GM12892 (cell line): ENCODE results near the gene SIAE.
"Not testable (repeated sequence)": the region's sequence is repeated elsewhere in the genome, so short reads cannot be mapped to it uniquely, and the experiment has no call there.

Experiments
- DNase-seq: peaks from one replicate; pipeline ENCODE4 v3.0.0; 2011; ENCODE audit not compliant: insufficient read length
- FAIRE-seq: peaks from 2 replicates; lab custom pipeline; 2011; peaks lifted over from hg19 to GRCh38; lab: Jason Lieb, UNC
- POLR2A ChIP-seq: IDR thresholded peaks from 2 replicates; pipeline ENCODE4 v1.6.1; 2011; ENCODE audit warnings: low read depth, low read length, control low read depth
- POLR2AphosphoS5 ChIP-seq: IDR thresholded peaks from 2 replicates; pipeline ENCODE4 v1.6.1; 2011; ENCODE audit warnings: low read depth, low read length, control low read depth
- TAF1 ChIP-seq: IDR thresholded peaks from 2 replicates; pipeline ENCODE4 v1.6.1; 2011; ENCODE audit warnings: low read depth, mild to moderate bottlenecking, control low read depth, low read length, borderline replicate concordance

SIAE gene

DNA sequence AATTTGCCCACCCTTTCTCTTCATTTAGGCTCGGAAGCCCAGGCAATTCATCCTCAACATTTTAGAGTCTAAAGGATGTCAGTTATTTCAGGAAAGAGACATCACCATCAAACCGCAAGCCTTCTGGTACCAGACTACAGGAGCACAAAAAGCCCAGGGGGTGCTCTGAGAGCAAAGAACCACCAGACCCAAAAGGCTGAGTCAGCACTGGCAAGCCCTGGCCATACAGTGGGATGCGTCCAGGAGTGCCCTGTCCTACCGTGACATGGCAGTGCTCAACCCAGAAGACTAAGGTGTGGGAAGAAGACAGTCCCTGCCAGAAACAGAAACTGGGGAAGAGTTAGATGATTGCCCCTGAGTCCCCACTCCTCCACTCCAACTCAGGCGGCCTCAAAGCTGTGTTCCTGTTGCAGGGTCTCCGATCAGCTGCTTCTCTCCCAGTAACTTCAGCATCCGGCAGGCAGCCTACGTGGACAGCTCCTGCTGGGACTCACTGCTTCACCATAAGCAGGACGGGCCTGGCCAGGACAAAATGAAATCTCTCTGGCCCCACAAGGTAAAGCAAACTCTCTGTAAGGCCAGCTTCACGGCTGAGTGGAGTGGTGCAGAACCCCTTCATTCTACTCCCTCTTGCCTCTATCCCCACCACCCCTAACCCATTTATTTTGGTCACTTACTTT lies 60.8 kb downstream of the SIAE start:
- DNase-seq (no peak), FAIRE-seq (no peak)
- no peak for TF ChIP-seq POLR2A
- TF ChIP-seq POLR2AphosphoS5: no peak
- no peak for TF ChIP-seq TAF1

DNA sequence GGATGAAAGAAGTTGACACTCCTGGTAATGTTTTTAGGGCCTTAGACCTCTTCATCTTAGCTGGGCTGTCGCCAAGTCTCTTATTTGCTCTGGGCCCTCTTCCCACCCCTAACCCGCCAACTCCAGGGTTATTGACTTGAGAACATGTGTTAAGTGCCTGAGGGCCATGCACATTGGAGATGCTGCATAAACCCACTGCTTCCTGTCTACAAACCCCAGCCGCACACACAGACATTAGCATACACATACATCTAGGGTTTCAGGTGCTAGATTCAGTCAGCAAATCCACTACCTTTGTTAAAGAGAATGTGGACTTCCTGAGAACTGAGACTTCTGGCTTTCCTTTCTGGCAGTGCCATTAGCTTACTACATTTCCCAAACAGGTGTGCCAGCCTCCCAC lies 61.5 kb downstream of the SIAE start:
- TF ChIP-seq POLR2AphosphoS5 (no peak), TAF1 (no peak), POLR2A (no peak)
- FAIRE-seq: no peak
- DNase-seq: no peak

DNA sequence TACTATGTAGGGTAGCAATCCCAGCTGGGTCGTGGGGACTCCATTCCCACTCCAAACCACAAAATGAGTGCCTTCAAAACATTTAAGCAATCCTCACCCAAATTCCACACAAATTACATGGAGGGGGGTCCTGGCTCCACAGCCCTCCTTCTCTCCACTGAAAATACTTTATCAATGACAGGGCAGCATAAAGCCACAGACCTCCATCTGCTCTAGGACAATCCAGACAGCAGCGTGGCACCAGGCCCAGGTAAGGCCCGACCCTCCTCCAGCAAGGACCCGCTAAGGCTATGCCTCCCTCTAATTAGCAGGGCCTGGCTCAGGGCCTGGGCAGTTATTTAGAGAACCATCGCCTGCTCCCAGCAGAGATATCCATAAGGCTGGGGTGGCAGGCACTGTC lies 62.5 kb downstream of the SIAE start, which contains the start of gene PANX3:
Gene PANX3, plus strand, starts transcription at position 365 of the 400 bp plus-strand sequence. CDS start 129 bp downstream, outside the sequence.
- TF ChIP-seq POLR2A (no peak), POLR2AphosphoS5 (no peak), TAF1 (no peak)
- no peak for FAIRE-seq
- DNase-seq: no peak

DNA sequence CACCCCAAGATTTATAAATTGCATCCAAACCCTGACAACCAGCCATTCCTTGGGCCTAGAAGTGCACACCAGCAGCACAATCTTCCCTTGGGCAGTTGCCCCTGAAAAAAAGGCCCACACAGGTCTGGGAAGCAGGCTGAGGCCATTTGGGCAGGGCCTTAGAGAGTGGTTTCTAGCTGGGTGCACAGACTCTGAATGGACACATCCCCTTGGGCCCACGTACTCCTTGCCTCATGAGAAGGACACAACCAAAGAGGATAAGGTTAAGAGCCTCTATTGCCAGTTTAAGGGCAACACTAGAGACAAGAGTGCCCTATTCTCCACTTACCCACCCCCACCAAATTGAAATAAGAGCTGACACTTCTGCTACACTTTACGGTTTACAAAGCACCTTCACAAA lies 63.2 kb downstream of the SIAE start:
- TF ChIP-seq POLR2A (no peak), POLR2AphosphoS5 (no peak), TAF1 (no peak)
- FAIRE-seq (no peak), DNase-seq (no peak)

DNA sequence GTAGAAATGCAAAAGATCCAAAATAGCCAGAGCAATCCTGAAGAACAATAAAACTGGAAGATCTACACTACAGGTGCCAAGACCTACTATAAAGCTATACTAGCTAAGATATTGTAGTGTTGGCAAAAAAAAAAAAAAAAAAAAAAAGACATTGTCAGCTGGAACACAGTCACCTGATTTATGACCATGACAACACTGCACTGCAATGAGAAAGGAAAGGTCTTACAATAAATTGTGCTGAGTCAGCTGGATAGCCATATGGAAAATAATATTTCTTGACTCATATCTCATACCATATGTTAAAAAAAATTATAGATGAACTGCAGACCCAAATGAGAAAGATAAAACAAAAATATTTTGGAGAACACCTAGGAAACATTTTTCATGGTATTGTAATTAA lies 65.4 kb downstream of the SIAE start:
- DNase-seq (no peak), FAIRE-seq (no peak)
- TF ChIP-seq POLR2A (no peak), TAF1 (no peak), POLR2AphosphoS5 (no peak)

DNA sequence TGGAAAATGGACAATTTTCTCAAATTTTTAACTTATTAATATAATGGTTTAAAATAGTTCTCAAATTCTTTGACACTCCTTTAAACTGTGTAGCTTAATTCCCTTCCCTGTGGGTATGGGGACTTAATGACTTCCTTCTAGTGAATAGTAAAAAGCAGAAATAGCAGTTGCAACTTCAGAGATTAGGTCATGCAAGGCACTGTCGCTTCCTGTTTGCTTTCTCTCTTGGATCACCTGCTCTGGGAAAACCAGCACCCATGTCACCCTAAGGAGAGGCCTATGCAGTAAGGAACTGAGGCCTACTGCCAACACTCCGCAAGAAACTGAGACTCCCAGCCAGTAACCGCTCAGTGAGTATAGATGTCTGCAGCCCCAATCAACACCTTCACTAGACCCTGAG lies 67.8 kb downstream of the SIAE start:
- DNase-seq: no peak
- FAIRE-seq: no peak
- no peak for TF ChIP-seq TAF1
- TF ChIP-seq POLR2AphosphoS5: no peak
- TF ChIP-seq POLR2A: no peak

DNA sequence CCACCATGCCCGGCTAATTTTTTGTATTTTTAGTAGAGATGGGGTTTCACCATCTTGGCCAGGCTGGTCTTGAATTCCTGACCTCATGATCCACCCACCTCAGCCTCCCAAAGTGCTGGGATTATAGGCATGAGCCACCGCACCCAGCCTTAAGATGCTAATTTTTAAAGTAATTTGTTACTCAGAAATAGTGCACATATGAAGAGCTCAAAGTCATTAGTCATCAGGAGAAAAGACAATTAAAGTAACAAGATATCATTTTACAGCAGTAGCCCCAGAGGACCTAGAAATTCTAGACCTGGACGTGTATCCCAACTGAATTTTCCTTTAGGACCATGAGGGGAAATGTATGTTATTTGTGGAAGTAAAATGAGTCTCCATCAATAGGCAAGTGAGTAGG lies 70.8 kb downstream of the SIAE start:
- FAIRE-seq, DNase-seq: not testable (repeated sequence)

DNA sequence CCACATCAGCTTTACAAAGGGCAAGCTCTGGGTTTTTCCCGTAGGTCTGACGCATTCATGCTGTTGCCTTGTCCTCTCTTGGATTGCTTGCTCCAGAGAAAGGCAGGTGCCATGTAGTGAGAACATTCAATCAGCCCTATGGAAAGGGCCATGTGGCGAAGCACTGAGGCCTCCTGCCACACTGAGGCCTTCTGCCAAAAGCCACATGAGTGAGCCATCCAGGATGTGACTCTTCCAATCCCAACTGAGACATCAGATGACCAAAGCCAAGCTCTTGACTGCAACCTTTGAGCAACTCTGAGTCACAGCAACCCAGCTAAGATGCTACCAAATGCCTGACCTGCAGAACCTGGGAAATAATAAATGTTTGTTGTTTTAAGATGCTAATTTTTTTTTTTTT lies 71.3 kb downstream of the SIAE start:
- no peak for DNase-seq
- TF ChIP-seq TAF1: no peak
- TF ChIP-seq POLR2A: no peak
- TF ChIP-seq POLR2AphosphoS5: no peak
- FAIRE-seq: no peak

DNA sequence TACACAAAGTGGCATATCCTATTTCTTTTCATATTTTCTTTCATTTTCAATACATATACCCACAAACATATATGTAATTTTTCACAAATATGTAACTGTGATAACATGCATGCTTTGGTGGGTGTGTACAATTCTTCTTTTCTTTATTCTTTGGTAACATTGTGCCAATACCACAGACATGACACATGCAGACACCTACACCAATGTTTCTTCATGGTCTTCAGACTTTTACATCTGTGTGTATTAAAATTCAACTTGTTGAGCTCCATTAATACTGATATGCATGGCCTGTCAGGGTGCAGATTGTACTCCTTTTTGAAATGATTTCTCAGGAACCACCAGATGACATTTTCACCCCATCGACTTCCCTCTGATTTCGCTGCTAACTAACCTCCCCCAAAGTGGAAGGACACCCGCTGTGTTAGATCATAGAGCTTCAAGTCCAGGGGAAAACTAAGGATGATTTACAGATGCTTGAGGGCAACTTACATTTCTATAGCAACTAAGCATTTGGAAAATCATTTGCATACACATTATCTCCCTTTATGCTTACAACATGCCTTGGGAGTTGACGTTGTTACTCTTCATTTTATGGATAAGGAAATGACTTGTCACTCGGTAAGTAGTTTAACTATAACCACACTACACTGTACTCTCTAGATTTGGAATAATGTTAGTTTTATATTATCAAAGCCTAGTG lies 72.8 kb downstream of the SIAE start:
- TF ChIP-seq POLR2AphosphoS5 (no peak), TAF1 (no peak), POLR2A (no peak)
- peak; percentile 57 for FAIRE-seq
- DNase-seq: no peak

DNA sequence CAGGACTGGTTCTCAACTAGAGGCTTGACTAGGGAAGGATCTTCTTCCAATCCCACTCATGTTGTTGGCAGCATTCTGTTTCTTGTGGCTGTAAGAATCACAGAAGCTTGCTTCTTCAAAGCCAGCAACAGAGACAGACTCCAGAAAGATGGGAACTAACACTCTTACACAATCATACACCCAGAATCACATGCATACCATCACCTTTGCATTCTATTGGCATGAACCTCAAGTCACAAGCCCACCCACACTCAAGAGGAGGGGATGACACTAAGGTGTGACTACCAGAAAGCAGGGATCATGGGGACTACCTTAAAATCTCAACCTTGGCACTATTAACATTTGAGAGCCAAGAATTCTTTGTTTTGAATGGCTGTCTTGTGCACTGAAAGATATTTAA lies 75.9 kb downstream of the SIAE start:
- FAIRE-seq: no peak
- no peak for DNase-seq
- no peak for TF ChIP-seq TAF1
- TF ChIP-seq POLR2A: no peak
- no peak for TF ChIP-seq POLR2AphosphoS5

DNA sequence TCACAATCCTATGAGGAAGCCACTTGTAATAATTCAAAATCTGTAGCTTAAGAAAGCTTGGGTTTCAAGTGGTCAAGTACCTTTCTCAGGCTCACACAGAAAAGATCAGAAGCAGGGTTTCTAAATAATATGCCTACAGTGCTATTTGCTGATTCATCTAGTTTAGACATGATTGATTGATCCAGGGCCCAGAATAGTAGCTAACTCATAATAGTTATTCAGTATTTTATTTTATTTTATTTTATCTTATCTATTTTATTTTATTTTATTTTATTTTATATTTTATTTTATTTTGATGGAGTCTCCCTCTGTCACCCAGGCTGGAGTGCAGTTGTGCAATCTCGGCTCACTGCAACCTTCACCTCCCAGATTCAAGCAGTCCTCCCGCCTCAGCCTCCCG lies 78.2 kb downstream of the SIAE start:
- no peak for FAIRE-seq
- TF ChIP-seq TAF1 (no peak), POLR2A (no peak), POLR2AphosphoS5 (no peak)
- no peak for DNase-seq

DNA sequence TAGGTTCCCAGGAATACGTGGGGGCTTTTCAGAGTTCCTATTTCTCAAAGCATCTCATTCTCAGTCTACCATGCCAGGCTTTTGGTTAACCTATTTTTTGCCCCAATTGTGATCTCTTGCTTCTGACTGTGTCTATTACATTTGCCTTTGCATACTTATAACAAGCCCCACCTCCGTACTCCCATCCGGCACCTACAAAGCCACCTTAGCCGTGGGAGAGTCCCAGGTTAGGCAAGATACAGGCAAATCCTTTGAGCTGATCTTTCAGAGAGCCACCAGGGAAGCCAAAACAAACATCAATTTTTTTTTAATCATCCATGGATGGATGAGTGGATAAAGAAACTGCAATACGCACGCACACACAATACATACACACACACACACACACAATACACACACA lies 80.9 kb downstream of the SIAE start:
- FAIRE-seq (no peak), DNase-seq (no peak)
- TF ChIP-seq POLR2A (no peak), TAF1 (no peak), POLR2AphosphoS5 (no peak)

DNA sequence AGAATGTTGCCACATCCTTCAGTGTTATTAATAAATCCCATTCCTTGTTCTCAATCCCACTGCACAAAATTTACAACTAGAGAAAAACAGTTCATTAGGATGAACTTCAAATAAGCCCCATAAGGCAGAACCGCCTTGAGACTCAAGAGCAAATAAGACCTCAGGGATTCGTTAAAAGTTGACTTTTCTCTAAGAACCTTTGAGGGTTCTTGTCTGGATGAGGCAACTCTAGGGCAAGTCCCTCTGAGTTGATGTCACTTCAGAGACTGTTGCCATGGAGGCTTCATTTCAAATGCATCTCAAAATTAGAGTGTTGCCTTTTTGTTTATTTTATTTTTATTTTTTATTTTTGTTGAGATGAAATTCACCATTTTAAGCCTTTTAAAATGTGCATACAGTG lies 82.1 kb downstream of the SIAE start:
- FAIRE-seq: no peak
- TF ChIP-seq TAF1 (no peak), POLR2A (no peak), POLR2AphosphoS5 (no peak)

More for the DNA sequence above, 82.1 kb downstream of the SIAE start:
- DNase-seq: no peak
